HepG2 (cell line): ENCODE data around the gene GPN2. TPM values are rescaled to one million over a fixed set of nuclear protein-coding genes. Genes with fewer than 3 reads are reported as not detected.

Experiments
- ATF1 ChIP-seq: IDR thresholded peaks from 2 replicates; pipeline ENCODE4 v1.6.1; 2016; ENCODE audit warnings: mild to moderate bottlenecking, control low read depth
- CENPT ChIP-seq: sonication (generic); formaldehyde crosslinking; IDR thresholded peaks from 2 replicates; pipeline ENCODE4 v1.8.0; 2022; ENCODE audit warnings: low read depth, mild to moderate bottlenecking, moderate library complexity, missing genetic modification reagents
- ETV5 ChIP-seq: IDR thresholded peaks from 2 replicates; pipeline ENCODE4 v1.6.1; 2018; ENCODE audit warnings: missing biosample characterization, missing genetic modification reagents, inconsistent platforms, borderline replicate concordance
- FOXA1 ChIP-seq, 2 experiments: fragments of 450-650 bp in 1 of 2; sonication (generic) in 1 of 2; formaldehyde crosslinking in 1 of 2; IDR thresholded peaks; 2 replicates each; pipeline versions ENCODE4 v1.4.0 to v1.6.1; 2016 to 2020; ENCODE audit warnings: missing genetic modification reagents in 1 of 2
- HNF4A ChIP-seq: sonication (generic); formaldehyde crosslinking; IDR thresholded peaks from 2 replicates; pipeline ENCODE4 v1.4.0; 2020; ENCODE audit warnings: missing genetic modification reagents
- KLF16 ChIP-seq, 2 experiments: sonication (generic) in 1 of 2; formaldehyde crosslinking in 1 of 2; IDR thresholded peaks; 2 replicates each; pipeline versions ENCODE4 v1.6.1 to v1.8.0; 2016 to 2023; ENCODE audit warnings: missing genetic modification reagents in 2 of 2, missing compliant biosample characterization in 1 of 2
- NFAT5 ChIP-seq: sonication (generic); formaldehyde crosslinking; IDR thresholded peaks from 2 replicates; pipeline ENCODE4 v1.4.0; 2020; ENCODE audit warnings: missing genetic modification reagents
- NR2C2 ChIP-seq: sonication (generic); formaldehyde crosslinking; IDR thresholded peaks from 2 replicates; pipeline ENCODE4 v1.4.0; 2020; ENCODE audit warnings: missing genetic modification reagents, mild to moderate bottlenecking, moderate library complexity, borderline replicate concordance
- NR2F6 ChIP-seq, 2 experiments: IDR thresholded peaks; 2 replicates each; pipeline ENCODE4 v1.6.1; 2016; ENCODE audit warnings: antibody characterized with exemption in 1 of 2, mild to moderate bottlenecking in 1 of 2
- PCBP2 ChIP-seq: fragments of 200-400 bp; formaldehyde crosslinking; optimal IDR thresholded peaks from 2 replicates; pipeline ENCODE3; 2018; ENCODE audit warnings: low read length, low read depth; ENCODE audit not compliant: poor library complexity, severe bottlenecking
- PLSCR1 ChIP-seq: sonication (generic); formaldehyde crosslinking; IDR thresholded peaks from 2 replicates; pipeline ENCODE4 v1.5.0; 2020; ENCODE audit warnings: missing genetic modification reagents, mild to moderate bottlenecking, borderline replicate concordance
- RXRA ChIP-seq: sonication (generic); formaldehyde crosslinking; IDR thresholded peaks from 2 replicates; pipeline ENCODE4 v1.5.1; 2020; ENCODE audit warnings: missing genetic modification reagents
- SALL2 ChIP-seq: sonication (generic); formaldehyde crosslinking; IDR thresholded peaks from 2 replicates; pipeline ENCODE4 v1.8.1; 2023; ENCODE audit warnings: mild to moderate bottlenecking, missing genetic modification reagents, inconsistent platforms
- SATB2 ChIP-seq: sonication (generic); formaldehyde crosslinking; IDR thresholded peaks from 2 replicates; pipeline ENCODE4 v1.5.0; 2020; ENCODE audit warnings: missing genetic modification reagents
- ZBTB7A ChIP-seq: sonication (generic); formaldehyde crosslinking; IDR thresholded peaks from 2 replicates; pipeline ENCODE4 v1.8.0; 2022; ENCODE audit warnings: mild to moderate bottlenecking, missing genetic modification reagents
- ZFYVE20 ChIP-seq: sonication (generic); formaldehyde crosslinking; IDR thresholded peaks from 2 replicates; pipeline ENCODE4 v1.8.0; 2023; ENCODE audit warnings: low read depth, mild to moderate bottlenecking, moderate library complexity, missing genetic modification reagents, borderline replicate concordance
- ZNF296 ChIP-seq: sonication (generic); formaldehyde crosslinking; conservative IDR thresholded peaks from 2 replicates; pipeline ENCODE4 v1.5.0; 2020; ENCODE audit warnings: mild to moderate bottlenecking, missing genetic modification reagents
- ZNF3 ChIP-seq: IDR thresholded peaks from 2 replicates; pipeline ENCODE4 v1.7.0; 2017; ENCODE audit warnings: inconsistent platforms
- ZNF317 ChIP-seq: sonication (generic); formaldehyde crosslinking; IDR thresholded peaks from 2 replicates; pipeline ENCODE4 v1.5.0; 2020; ENCODE audit warnings: mild to moderate bottlenecking, missing genetic modification reagents
- ZNF430 ChIP-seq: sonication (generic); formaldehyde crosslinking; IDR thresholded peaks from 2 replicates; pipeline ENCODE4 v1.9.0; 2021; ENCODE audit warnings: mild to moderate bottlenecking, missing genetic modification reagents
- ZNF678 ChIP-seq: sonication (generic); formaldehyde crosslinking; IDR thresholded peaks from 2 replicates; pipeline ENCODE4 v1.4.0; 2020; ENCODE audit warnings: mild to moderate bottlenecking, missing genetic modification reagents
- ZNF772 ChIP-seq: sonication (generic); formaldehyde crosslinking; IDR thresholded peaks from 2 replicates; pipeline ENCODE4 v1.5.0; 2020; ENCODE audit warnings: mild to moderate bottlenecking, missing genetic modification reagents
- polyA plus RNA-seq, 8 experiments: library from polyadenylated mRNA; depleted of rRNA in 3 of 8; stranded (reverse) in 7 of 8; unstranded in 1 of 8; fragments of >200 nt; fragmentation: Illumina TruSeq in 4 of 8; extraction: Trizol in 4 of 8; gene quantifications; 2 replicates each; pipeline versions ENCODE4 v1.2.1 to v1.2.3, GENCODE V29; 2011 to 2016; ENCODE audit warnings: low read depth in 4 of 8, missing spikeins in 1 of 8, mixed read lengths in 1 of 8; ENCODE audit not compliant: insufficient read depth in 1 of 8
- total RNA-seq, 5 experiments: library from RNA; depleted of rRNA; stranded (reverse); fragments of >200 nt; fragmentation: Illumina TruSeq; extraction: Trizol; gene quantifications; 2 replicates each; pipeline ENCODE4 v1.2.3, GENCODE V29; 2016; ENCODE audit warnings: low read depth in 1 of 5

The GPN2 gene
- total and polyA plus RNA-seq, 2 of the 13 experiments (the other 11 are each of a cell fraction or from before 2014, with no cell fraction given), result 19.3 to 38.9 TPM

- TF ChIP-seq NFAT5 (CRISPR knock-in tag) (no peak; the same call in 1 of the 2 replicates), ETV5 (CRISPR knock-in tag) (peak; percentile 65), CENPT (CRISPR knock-in tag) (0 out of 2 replicates have a peak, but pooled peaks have one; percentile 47), SALL2 (CRISPR knock-in tag) (peak; percentile 52; the same call in 1 of the 2 replicates), KLF16 (CRISPR knock-in tag; IDR thresholded peaks at IDR 0.05) (peak in 1 of 2 experiments; percentile 59; a peak in 2 of 4 replicates), ZNF772 (peak; percentile 76; the same call in 1 of the 2 replicates), SATB2 (0 out of 2 replicates have a peak, but pooled peaks have one; percentile 83), ZNF317 (0 out of 2 replicates have a peak, but pooled peaks have one; percentile 41), ZBTB7A (CRISPR knock-in tag) (peak; percentile 63; the same call in 1 of the 2 replicates), ZNF296 (CRISPR knock-in tag) (no peak; the same call in 1 of the 2 replicates), ATF1 (CRISPR knock-in tag) (peak; percentile 36; the same call in 1 of the 2 replicates), HNF4A (0 out of 2 replicates have a peak, but pooled peaks have one; percentile 15), ZNF678 (CRISPR knock-in tag) (0 out of 2 replicates have a peak, but pooled peaks have one; percentile 65), PCBP2 (no peak), ZNF430 (CRISPR knock-in tag) (0 out of 2 replicates have a peak, but pooled peaks have one; percentile 75), ZFYVE20 (peak; percentile 85), FOXA1 (IDR thresholded peaks at IDR 0.05) (no peak), FOXA1 (CRISPR knock-in tag; IDR thresholded peaks at IDR 0.05) (no peak), NR2C2 (CRISPR knock-in tag) (peak; percentile 75), ZNF3 (CRISPR knock-in tag) (no peak), RXRA (peak; percentile 77), NR2F6 (IDR thresholded peaks at IDR 0.05) (no peak), NR2F6 (CRISPR knock-in tag; IDR thresholded peaks at IDR 0.05) (no peak), PLSCR1 (CRISPR knock-in tag) (no peak)
Observed at GRCh38 chr1:26889551-26890466, at the start of gene GPN2 (continued).
